K562 (cell line): ENCODE results near the gene NYAP2.

ENCODE experiments used
- BRF1 ChIP-seq: IDR thresholded peaks from 3 replicates; pipeline ENCODE4 v1.6.1; 2011; ENCODE audit warnings: borderline replicate concordance, mild to moderate bottlenecking; ENCODE audit not compliant: insufficient read length; ENCODE audit errors: extremely low read depth
- CAMTA2 ChIP-seq: fragments of 250-450 bp; sonication (Bioruptor Pico); conservative IDR thresholded peaks from 2 replicates; pipeline ENCODE4 v1.5.1; 2022
- CTCF ChIP-seq, 3 experiments: IDR thresholded peaks in 2 of 3; conservative IDR thresholded peaks in 1 of 3; 2 replicates each; pipeline ENCODE4 v1.5.1; 2011 to 2012; ENCODE audit warnings: low read length in 3 of 3, mild to moderate bottlenecking in 3 of 3, control low read depth in 2 of 3, improper control_type of control experiment in 1 of 3, inconsistent platforms in 1 of 3, low read depth in 1 of 3, mixed read lengths in 1 of 3, moderate library complexity in 1 of 3; ENCODE audit not compliant: insufficient read depth in 2 of 3
- ELF4 ChIP-seq: fragments of 450-650 bp; formaldehyde crosslinking; IDR thresholded peaks from 2 replicates; pipeline ENCODE4 v1.4.0; 2022; ENCODE audit warnings: missing genetic modification characterization
- EP300 ChIP-seq: IDR thresholded peaks from 2 replicates; pipeline ENCODE4 v1.6.1; 2012; ENCODE audit warnings: low read length, improper control_type of control experiment
- HMGXB4 ChIP-seq: sonication (generic); formaldehyde crosslinking; IDR thresholded peaks from 2 replicates; pipeline ENCODE4 v1.8.1; 2023; ENCODE audit warnings: mild to moderate bottlenecking, missing genetic modification reagents
- MYC ChIP-seq, 2 experiments: fragments of 250-450 bp in 1 of 2; sonication (Bioruptor Pico) in 1 of 2; IDR thresholded peaks; 2 replicates each; pipeline versions ENCODE4 v1.5.1 to v1.6.1; 2012 to 2021; ENCODE audit warnings: low read depth in 2 of 2, borderline replicate concordance in 1 of 2, improper control_type of control experiment in 1 of 2, low read length in 1 of 2, mild to moderate bottlenecking in 1 of 2, moderate library complexity in 1 of 2
- RFX5 ChIP-seq: IDR thresholded peaks from 2 replicates; pipeline ENCODE4 v1.6.1; 2011; ENCODE audit warnings: low read depth, mild to moderate bottlenecking, improper control_type of control experiment, low read length
- TFAP4 ChIP-seq: sonication (generic); formaldehyde crosslinking; IDR thresholded peaks from 2 replicates; pipeline ENCODE4 v1.8.0; 2022; ENCODE audit warnings: missing genetic modification reagents, mild to moderate bottlenecking, moderate library complexity, borderline replicate concordance
- ZBTB5 ChIP-seq: fragments of 450-650 bp; IDR thresholded peaks from 2 replicates; pipeline ENCODE4 v1.6.1; 2017; ENCODE audit warnings: antibody characterized with exemption
- ZC3H11A ChIP-seq: IDR thresholded peaks from 2 replicates; pipeline ENCODE4 v1.6.1; 2012; ENCODE audit warnings: low read depth, low read length, improper control_type of control experiment
- ZNF232 ChIP-seq: sonication (generic); formaldehyde crosslinking; IDR thresholded peaks from 2 replicates; pipeline ENCODE4 v1.8.0; 2022; ENCODE audit warnings: mild to moderate bottlenecking, missing genetic modification reagents

DNA sequence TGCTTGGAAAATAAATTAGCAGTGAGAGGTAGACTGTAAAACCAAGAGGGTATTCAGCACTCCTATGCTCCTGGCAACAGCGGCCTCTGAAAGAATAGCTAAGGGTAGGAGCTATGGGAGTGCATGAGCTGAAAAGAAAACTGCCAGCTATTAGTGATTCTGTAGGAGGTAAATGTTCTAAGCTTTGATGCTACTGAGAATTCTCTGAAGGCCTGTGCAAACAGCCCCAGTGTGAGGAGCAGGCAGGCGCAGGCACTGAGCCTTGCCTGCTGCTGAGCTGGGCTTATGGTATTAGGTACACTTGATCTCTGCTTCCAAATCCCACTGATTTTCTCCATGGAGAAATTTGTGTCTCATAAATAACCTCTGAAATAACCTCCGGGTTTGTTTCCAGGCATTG, 86.7 kb downstream of the NYAP2 start:
- no peak for TF ChIP-seq ZC3H11A
- TF ChIP-seq CTCF (IDR thresholded peaks at IDR 0.05 in 2 of 3, conservative IDR thresholded peaks at IDR 0.05 in 1 of 3; ENCODE audit: insufficient read depth in 2 of 3, low read depth in 1 of 3, low read length in 3 of 3) = no peak
- no peak for TF ChIP-seq ZBTB5
- no peak for TF ChIP-seq BRF1
- TF ChIP-seq MYC (IDR thresholded peaks at IDR 0.05; ENCODE audit: low read depth, low read length) = no peak
- no peak for TF ChIP-seq MYC (CRISPR knock-in tag; IDR thresholded peaks at IDR 0.05; ENCODE audit: borderline replicate concordance, low read depth)
- no peak for TF ChIP-seq RFX5
- TF ChIP-seq TFAP4 = no peak
- TF ChIP-seq CAMTA2 (CRISPR knock-in tag) = no peak
- no peak for TF ChIP-seq EP300
- no peak for TF ChIP-seq ZNF232 (CRISPR knock-in tag)
- no peak for TF ChIP-seq ELF4 (CRISPR knock-in tag)
- TF ChIP-seq HMGXB4 (CRISPR knock-in tag) = no peak
